ENCODE measurements around the gene HOXD8. TPM values are rescaled to one million over a fixed set of nuclear protein-coding genes. Genes with fewer than 3 reads are reported as not detected.

The HOXD8 gene
- total RNA-seq, 3 donors from 2014 or later, result 4.9 to 13.8 (median 5.6) TPM

- Histone ChIP-seq H3K4me1 (ENCODE audit: low read depth) (peaks cover 16% of the 10 kb centered on the region), H3K36me3 (ENCODE audit: low read depth) (no peaks in the 10 kb centered on the region), H3K4me3 (no peak overlapping the region), H3K9me3 (no peaks in the 10 kb centered on the region)
- DNase-seq (no peak), ATAC-seq (peak; percentile 48)
- intact Hi-C loops (cut with DNase I, micrococcal nuclease), result loop anchor here (10.0 kb wide), 3 partner anchors 139 to 679 kb away; no protein-coding TSS in a partner anchor
- TF ChIP-seq CTCF (IDR thresholded peaks at IDR 0.05), result no peak
Observed at GRCh38 chr2:176145085-176145969, 15.8 kb downstream of the HOXD8 start.

GRCh38 chr2:176146101-176146500, 16.6 kb downstream of the HOXD8 start:
- Histone ChIP-seq H3K4me3 (no peak overlapping the region), H3K4me1 (ENCODE audit: low read depth) (peaks cover 16% of the 10 kb centered on the region), H3K36me3 (ENCODE audit: low read depth) (no peaks in the 10 kb centered on the region), H3K9me3 (no peaks in the 10 kb centered on the region)
- DNase-seq (no peak), ATAC-seq (peak; percentile 82)
- no peak for TF ChIP-seq CTCF (IDR thresholded peaks at IDR 0.05)
- intact Hi-C loops (cut with DNase I, micrococcal nuclease), result loop anchor here (10.0 kb wide), 3 partner anchors 139 to 679 kb away; no protein-coding TSS in a partner anchor

- Histone ChIP-seq H3K36me3 (ENCODE audit: low read depth) (no peaks in the 10 kb centered on the region), H3K9me3 (no peaks in the 10 kb centered on the region), H3K4me1 (ENCODE audit: low read depth) (peaks cover 16% of the 10 kb centered on the region), H3K4me3 (no peak overlapping the region)
- intact Hi-C loops (cut with DNase I, micrococcal nuclease), result loop anchor here (10.0 kb wide), 3 partner anchors 138 to 678 kb away; no protein-coding TSS in a partner anchor
- DNase-seq (no peak), ATAC-seq (no peak)
- TF ChIP-seq CTCF (IDR thresholded peaks at IDR 0.05), result no peak
Observed at GRCh38 chr2:176146645-176147044, 17.1 kb downstream of the HOXD8 start.

GRCh38 chr2:176147210-176147799, 17.8 kb downstream of the HOXD8 start:
- intact Hi-C loops (cut with DNase I, micrococcal nuclease), result loop anchor here (10.0 kb wide), 3 partner anchors 137 to 677 kb away; no protein-coding TSS in a partner anchor
- no peak overlapping the region for H3K4me3 ChIP-seq

More at GRCh38 chr2:176147210-176147799, 17.8 kb downstream of the HOXD8 start:
- no peak for TF ChIP-seq CTCF (IDR thresholded peaks at IDR 0.05)
- no peaks in the 10 kb centered on the region for H3K9me3 ChIP-seq
- ATAC-seq, result no peak
- H3K4me1 ChIP-seq (ENCODE audit: low read depth), result peaks cover 16% of the 10 kb centered on the region
- DNase-seq, result no peak
- H3K36me3 ChIP-seq (ENCODE audit: low read depth), result no peaks in the 10 kb centered on the region

Data from mucosa of descending colon (tissue), 3 donors.